ENCODE measurements around the gene LEPROT. TPM values are rescaled to one million over a fixed set of nuclear protein-coding genes. Genes with fewer than 3 reads are reported as not detected.

Gene LEPROT
- total RNA-seq, 2 experiments from 2014 or later, result 19.6 to 23.3 TPM

- no peaks in the 10 kb centered on the region for H3K27me3 Mint-ChIP-seq
These were observed 51.4 kb downstream of the LEPROT start for GRCh38 chr1:65471861-65472332.

GRCh38 chr1:65476327-65476726 is 55.9 kb downstream of the LEPROT start:
- ChIA-PET CTCF (interaction anchor here (1.1 to 1.9 kb wide), 2 partner anchors 10 to 17 kb away, joined by 3 to 5 read pairs; no protein-coding TSS in a partner anchor), POLR2A (no interaction called here)
- H3K9me3 Mint-ChIP-seq, result no peaks in the 10 kb centered on the region
- H3K4me3 Mint-ChIP-seq, result no peak overlapping the region
- no peak overlapping the region for H3K27ac Mint-ChIP-seq
- no peaks in the 10 kb centered on the region for H3K4me1 Mint-ChIP-seq
- no peak for DNase-seq
- H3K27me3 Mint-ChIP-seq, result no peaks in the 10 kb centered on the region
- no peaks in the 10 kb centered on the region for H3K36me3 Mint-ChIP-seq (ENCODE audit: low read depth)

More at GRCh38 chr1:65471861-65472332, 51.4 kb downstream of the LEPROT start:
- Mint-ChIP-seq H3K4me1 (no peaks in the 10 kb centered on the region), H3K36me3 (ENCODE audit: low read depth) (no peaks in the 10 kb centered on the region), H3K9me3 (no peaks in the 10 kb centered on the region), H3K27ac (no peak overlapping the region), H3K4me3 (no peak overlapping the region)
- ChIA-PET POLR2A (no interaction called here), CTCF (no interaction called here)
- no peak for DNase-seq

GRCh38 chr1:65477414-65478378 is 57.2 kb downstream of the LEPROT start:
- no peaks in the 10 kb centered on the region for H3K36me3 Mint-ChIP-seq (ENCODE audit: low read depth)
- no peak overlapping the region for H3K27ac Mint-ChIP-seq
- no peaks in the 10 kb centered on the region for H3K9me3 Mint-ChIP-seq
- H3K27me3 Mint-ChIP-seq, result no peaks in the 10 kb centered on the region
- POLR2A ChIA-PET, result no interaction called here
- H3K4me1 Mint-ChIP-seq, result no peaks in the 10 kb centered on the region
- no peak overlapping the region for H3K4me3 Mint-ChIP-seq
- CTCF ChIA-PET, result interaction anchor here (1.9 kb wide), 1 partner anchor 15 kb away, joined by 7 read pairs; no protein-coding TSS in a partner anchor
- DNase-seq, result no peak

- Mint-ChIP-seq H3K4me1 (no peaks in the 10 kb centered on the region), H3K4me3 (no peak overlapping the region), H3K27me3 (no peaks in the 10 kb centered on the region), H3K27ac (no peak overlapping the region), H3K9me3 (no peaks in the 10 kb centered on the region), H3K36me3 (ENCODE audit: low read depth) (no peaks in the 10 kb centered on the region)
- no peak for DNase-seq
- CTCF ChIA-PET, result interaction anchor here (0.6 to 1.9 kb wide), 2 partner anchors 14 to 40 kb away, joined by 3 to 7 read pairs; no protein-coding TSS in a partner anchor
- POLR2A ChIA-PET, result no interaction called here
These were observed 58.0 kb downstream of the LEPROT start for GRCh38 chr1:65478379-65479026.

- Mint-ChIP-seq H3K36me3 (ENCODE audit: low read depth) (no peaks in the 10 kb centered on the region), H3K4me1 (no peaks in the 10 kb centered on the region), H3K4me3 (no peak overlapping the region), H3K27me3 (no peaks in the 10 kb centered on the region), H3K27ac (no peak overlapping the region), H3K9me3 (no peaks in the 10 kb centered on the region)
- no peak for DNase-seq
- CTCF ChIA-PET, result interaction anchor here (1.3 to 1.9 kb wide), 2 partner anchors 13 to 21 kb away, joined by 4 to 7 read pairs; no protein-coding TSS in a partner anchor
- POLR2A ChIA-PET, result interaction anchor here (0.6 to 0.8 kb wide), 2 partner anchors 138 to 642 kb away, joined by 3 to 6 read pairs; no protein-coding TSS in a partner anchor
These were observed 59.2 kb downstream of the LEPROT start for GRCh38 chr1:65479554-65480204.

- Mint-ChIP-seq H3K27ac (no peak overlapping the region), H3K27me3 (no peaks in the 10 kb centered on the region), H3K9me3 (no peaks in the 10 kb centered on the region), H3K4me3 (no peak overlapping the region), H3K36me3 (ENCODE audit: low read depth) (no peaks in the 10 kb centered on the region), H3K4me1 (no peaks in the 10 kb centered on the region)
- POLR2A ChIA-PET, result no interaction called here
- DNase-seq, result no peak
- CTCF ChIA-PET, result interaction anchor here (1.3 kb wide), 1 partner anchor 22 kb away, joined by 4 read pairs; no protein-coding TSS in a partner anchor
These were observed 60.4 kb downstream of the LEPROT start for GRCh38 chr1:65480684-65481405.

- POLR2A ChIA-PET, result no interaction called here
These were observed 63.7 kb downstream of the LEPROT start for GRCh38 chr1:65483993-65484754.

More at GRCh38 chr1:65483993-65484754, 63.7 kb downstream of the LEPROT start:
- no peak for DNase-seq
- no peaks in the 10 kb centered on the region for H3K27me3 Mint-ChIP-seq
- no peaks in the 10 kb centered on the region for H3K4me1 Mint-ChIP-seq
- CTCF ChIA-PET, result no interaction called here
- no peaks in the 10 kb centered on the region for H3K36me3 Mint-ChIP-seq (ENCODE audit: low read depth)
- no peak overlapping the region for H3K27ac Mint-ChIP-seq
- H3K9me3 Mint-ChIP-seq, result no peaks in the 10 kb centered on the region
- no peak overlapping the region for H3K4me3 Mint-ChIP-seq

Other genes with a start within 250 kb of the LEPROT start
- 1 to 10 TPM; 1.9 TPM for gene DNAJC6, start 111.1 kb upstream of the LEPROT start, total RNA-seq
- 1 to 10 TPM; 1.9 to 2.2 TPM for gene LEPR, start within 50 bp of the LEPROT start, total RNA-seq

All from activated CD4-positive, alpha-beta T cell treated with anti-CD3 and anti-CD28 coated beads, Interleukin-2, amount 10 ng/mL, durations not matched to agents 7 days and 5 days (primary cell).